GM19372 (cell line): ENCODE measurements around the gene NEK4.
"Not testable (repeated sequence)": the region's sequence is repeated elsewhere in the genome, so short reads cannot be mapped to it uniquely, and the experiment has no call there.

Experiments used
- ATAC-seq: cut with Tn5 transposase; IDR thresholded peaks from one replicate; pipeline ENCODE4 v1.9.1; 2021; ENCODE audit warnings: mild to moderate bottlenecking, low read depth, moderate library complexity; ENCODE audit not compliant: unreplicated experiment

Gene NEK4

DNA sequence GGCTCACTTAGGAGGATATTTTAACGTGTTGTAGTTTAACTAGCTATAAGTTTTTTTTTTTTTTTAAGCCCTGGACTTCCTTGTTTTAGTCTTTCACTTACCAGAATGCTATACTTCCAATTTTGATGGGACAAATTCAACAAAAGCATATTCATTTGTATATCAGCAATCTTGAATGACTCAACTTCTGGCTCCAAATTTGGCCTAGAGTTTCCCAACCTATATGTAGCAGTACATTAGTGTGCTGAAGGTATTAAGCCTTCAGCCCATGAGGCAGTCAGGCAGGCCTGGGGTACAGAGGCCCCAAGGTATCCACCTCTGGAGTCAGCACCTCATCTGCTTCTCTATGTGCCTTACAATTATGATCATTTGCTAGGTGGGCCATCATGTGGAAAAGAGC lies 90.9 kb downstream of the NEK4 start:
- ATAC-seq = no peak

DNA sequence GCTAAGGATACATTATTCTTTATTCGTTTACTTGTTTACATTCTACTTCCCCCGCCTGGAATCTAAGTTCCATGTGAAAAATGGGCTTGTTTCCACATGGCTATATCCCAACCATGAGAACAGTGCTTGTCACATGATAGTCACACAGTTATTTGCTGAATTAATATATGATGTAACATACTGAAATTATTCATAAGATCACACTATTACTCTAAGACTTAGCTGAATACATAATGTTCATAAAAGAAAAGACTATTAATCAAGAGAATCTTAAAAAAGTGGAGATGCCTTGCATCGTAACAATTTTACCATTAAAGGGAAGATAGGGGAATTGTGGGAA lies 91.6 kb downstream of the NEK4 start:
- ATAC-seq = no peak

DNA sequence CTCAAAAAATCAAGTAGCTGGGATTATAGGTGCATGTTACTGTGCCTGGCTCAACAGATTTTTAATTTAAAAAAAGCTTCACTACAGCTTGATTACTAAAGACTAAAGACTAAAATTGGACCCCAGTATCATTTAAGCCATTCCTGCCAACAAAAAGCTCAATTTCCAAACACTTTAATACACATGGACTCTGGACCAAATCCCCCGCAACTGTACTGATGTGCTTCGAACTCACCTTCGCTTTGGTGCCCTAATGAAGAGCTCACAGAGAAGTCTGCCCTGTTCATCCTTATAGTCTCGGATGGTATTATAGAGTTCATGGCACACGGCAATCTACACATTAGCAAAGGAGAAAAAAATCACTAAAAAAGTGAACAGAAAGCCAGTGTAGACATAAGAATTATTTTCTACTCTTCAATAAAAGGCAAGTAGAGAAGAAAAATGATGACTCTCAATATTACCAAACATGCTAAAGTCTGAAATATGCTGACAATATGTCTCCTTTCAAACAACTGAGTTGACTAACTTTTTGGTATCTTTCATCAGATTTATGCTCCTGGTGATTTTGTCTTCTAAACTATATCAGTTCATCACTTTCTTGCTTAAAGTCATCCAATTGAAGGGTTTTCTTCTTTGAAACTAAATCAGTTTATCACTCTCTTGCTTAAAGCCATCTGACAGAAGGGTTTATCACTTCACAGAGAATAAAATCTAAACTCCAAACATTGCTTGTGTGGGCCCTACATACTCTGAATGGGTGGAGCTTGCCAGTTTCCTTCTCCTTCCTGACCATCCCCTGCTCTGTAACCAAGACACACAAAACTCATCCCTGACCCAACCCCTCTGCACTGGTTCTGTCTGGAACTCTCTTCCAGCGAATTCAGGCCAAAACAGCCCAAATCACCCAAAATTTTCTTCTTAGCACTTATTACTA lies 92.2 kb downstream of the NEK4 start:
- ATAC-seq = no peak

DNA sequence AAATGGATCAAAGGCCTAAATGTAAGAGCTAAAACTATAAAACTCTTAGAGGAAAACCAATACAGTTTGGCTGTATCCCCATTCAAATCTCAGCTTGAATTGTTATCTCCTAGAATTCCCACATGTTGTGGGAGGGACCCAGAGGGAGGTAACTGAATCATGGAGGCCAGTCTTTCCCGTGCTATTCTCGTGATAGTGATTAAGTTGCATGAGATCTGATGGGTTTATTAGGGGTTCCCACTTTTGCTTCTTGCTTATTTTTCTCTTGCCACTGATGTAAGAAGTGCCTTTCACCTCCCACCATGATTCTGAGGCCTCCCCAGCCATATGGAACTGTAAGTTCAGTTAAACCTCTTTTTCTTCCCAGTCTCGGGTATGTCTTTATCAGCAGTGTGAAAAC lies 94.5 kb downstream of the NEK4 start:
- not testable (repeated sequence) for ATAC-seq

DNA sequence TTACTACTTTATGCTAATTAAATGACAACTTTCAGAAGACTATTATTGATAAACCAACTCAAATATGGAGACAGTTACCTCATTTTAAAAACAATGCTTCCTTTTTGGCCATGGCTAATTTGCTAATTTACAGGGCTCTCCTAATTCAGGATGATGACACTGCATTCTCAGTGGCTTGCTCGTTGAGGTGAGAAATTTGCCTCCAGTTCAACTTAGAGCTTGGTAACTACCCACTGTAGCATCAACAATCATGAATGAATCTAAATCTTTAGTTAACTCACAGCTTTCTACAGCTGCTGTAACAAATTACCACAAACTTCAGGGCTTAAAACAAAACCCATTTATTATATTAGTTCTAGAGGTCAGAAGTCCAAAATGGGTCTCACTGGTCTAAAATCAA lies 99.1 kb downstream of the NEK4 start:
- no peak for ATAC-seq

DNA sequence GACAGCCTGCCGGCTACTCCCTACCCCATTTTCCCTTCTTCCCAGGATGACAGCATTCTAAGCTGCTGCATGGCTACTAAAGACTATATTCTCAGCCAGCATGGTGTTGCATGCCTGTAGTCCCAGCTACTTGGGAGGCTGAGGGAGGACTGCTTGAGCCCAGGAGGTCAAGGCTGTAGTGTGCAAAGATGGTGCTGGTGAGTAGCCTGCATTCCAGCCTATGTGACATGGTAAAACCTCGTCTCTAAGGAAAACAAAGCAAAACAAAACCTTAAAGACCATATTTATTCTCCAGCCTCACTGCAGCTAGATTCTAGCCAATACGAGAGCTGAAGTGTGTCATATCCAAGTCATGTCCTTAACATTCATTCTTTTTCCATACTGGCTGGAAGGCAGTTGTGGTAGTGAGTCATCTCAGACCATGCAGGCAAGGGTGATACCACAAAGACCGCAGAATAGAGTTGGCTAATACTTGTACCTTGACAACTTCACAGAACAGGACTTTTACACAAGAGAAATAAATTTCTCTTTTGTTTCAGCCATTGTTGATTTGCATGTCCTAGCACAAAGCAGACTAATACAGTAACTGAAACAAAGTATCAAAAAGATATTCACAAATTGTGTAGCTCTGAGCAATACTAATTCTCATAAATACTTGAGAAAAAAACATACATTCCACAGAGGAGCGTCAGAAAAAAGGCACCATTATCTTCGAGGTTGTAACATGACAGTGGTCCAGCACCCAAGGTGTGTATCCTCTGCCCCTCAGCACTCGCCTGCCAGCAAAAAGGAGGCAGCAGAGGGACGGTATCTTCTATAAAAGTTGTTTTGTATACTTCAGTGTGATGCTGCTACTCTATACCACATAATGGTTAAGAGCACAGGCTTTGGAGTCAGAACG lies 99.9 kb downstream of the NEK4 start:
- no peak for ATAC-seq

DNA sequence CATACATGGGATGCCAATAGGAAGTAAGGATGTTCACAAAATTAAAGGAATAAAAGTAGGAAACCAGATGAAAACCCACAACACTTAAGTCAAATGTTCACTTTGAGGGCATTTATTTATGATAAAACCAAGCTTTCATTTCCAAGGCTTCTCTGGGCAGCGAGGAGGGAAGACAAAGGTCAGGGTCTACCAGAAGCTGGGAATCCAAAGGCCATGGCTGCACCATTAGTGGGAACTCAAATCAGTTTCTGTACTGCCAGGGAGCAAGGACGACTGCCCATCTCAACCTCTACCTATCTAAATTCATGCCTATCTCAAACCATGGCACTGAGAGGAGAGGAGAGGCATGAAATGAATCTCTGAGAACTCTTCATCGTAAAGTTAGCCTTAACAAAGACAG lies 107.6 kb downstream of the NEK4 start:
- no peak for ATAC-seq

DNA sequence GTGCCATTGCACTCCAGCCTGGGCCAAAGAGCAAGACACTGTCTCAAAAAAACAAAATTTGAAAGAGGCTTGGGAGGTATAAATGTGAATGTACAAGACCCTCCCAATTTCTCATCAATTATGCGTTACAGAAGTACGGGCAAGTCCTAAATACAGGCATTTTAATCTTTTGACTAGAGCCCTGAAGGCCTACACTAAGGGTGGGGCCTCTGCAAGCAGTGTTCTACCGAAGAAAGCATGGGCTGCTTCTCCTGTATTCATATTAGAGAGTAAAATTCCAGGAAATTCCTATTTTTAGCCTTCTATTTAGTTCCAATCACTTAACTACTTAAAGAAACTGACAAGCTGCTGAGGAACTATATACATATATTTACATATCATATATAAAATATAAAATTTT lies 110.7 kb downstream of the NEK4 start:
- ATAC-seq = no peak
